GM12873 (cell line): ENCODE measurements around the gene TPI1.

Source experiments
- CTCF ChIP-seq: IDR thresholded peaks from 2 replicates; pipeline ENCODE4 v1.5.1; 2012; ENCODE audit warnings: low read depth, mild to moderate bottlenecking, moderate library complexity, low read length, control low read depth; ENCODE audit not compliant: insufficient read depth; ENCODE audit errors: missing control alignments

TPI1 gene

GRCh38 chr12:6830286-6830890 is 36.9 kb upstream of the TPI1 start:
- TF ChIP-seq CTCF: no peak

- TF ChIP-seq CTCF: no peak
Observed at GRCh38 chr12:6830999-6831398, 36.3 kb upstream of the TPI1 start.

GRCh38 chr12:6831450-6831995 is 35.8 kb upstream of the TPI1 start:
- no peak for TF ChIP-seq CTCF

- TF ChIP-seq CTCF: no peak
Observed at GRCh38 chr12:6832125-6832524, 35.2 kb upstream of the TPI1 start.

- no peak for TF ChIP-seq CTCF
Observed at GRCh38 chr12:6833189-6833890, 34.0 kb upstream of the TPI1 start.

GRCh38 chr12:6834254-6834653 is 33.1 kb upstream of the TPI1 start:
- TF ChIP-seq CTCF: no peak

- TF ChIP-seq CTCF: no peak
Observed at GRCh38 chr12:6834873-6835272, 32.5 kb upstream of the TPI1 start.
